ENCODE data around the gene TRIM7. TPM values are rescaled to one million over a fixed set of nuclear protein-coding genes. Genes with fewer than 3 reads are reported as not detected.

Gene TRIM7
- 6.9 and 9.0 TPM in 2 replicates for total RNA-seq (2014; rRNA removed; shearing (Covaris generic))

DNA sequence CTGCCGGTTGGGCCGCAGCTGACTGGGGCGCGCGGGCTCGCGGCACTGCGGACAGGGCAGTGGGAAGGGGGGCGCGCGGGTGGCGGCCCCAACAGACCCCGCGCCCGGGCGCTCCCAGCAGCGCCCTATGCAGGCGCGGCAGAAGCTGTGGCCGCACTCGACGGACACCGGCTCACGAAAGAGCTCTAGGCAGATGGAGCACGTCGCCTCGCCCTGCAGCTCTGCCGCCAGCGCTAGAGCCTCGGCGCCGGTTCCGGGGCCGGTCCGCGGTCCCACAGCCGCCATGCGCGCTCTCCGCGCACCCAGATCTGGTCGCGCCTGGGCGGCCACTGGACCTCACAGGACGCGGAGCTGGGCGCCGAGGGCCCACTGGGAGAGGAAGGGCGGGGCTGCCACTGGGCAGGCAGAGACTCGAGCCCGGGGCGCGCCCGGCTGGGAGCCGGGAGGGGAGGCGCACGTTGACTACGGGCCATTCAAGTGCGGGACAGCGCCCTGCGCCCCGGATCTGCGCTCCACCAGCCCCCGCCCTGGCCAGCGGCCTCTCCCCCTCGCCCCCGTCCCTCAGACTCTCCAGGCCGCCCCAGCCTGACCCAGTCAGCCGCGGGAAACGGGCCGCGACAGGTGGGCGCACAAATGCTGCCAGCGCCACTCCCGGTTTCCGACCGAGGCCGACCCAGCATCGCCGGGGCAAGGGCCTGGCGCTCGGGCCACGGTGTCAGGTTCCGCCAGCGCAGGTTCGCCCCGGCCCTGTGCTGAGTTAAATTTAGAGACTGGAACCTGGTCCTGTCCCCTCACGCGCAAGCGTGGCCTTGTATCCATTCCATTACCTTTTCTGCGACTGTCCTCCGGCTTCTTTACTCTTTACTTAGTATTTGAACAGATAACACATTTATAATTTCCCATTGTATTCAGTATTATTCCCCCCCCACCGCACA, at the start of gene TRIM7:
TRIM7 (minus strand) TSS at position 371 of the 935 bp plus-strand sequence; CDS start at position 285, 86 bp downstream.
- peak; percentile 69 to 72 for DNase-seq
- H3K9me3 ChIP-seq (replicated peaks) = no peaks in the 10 kb centered on the region
- H3K27me3 ChIP-seq = no peaks in the 10 kb centered on the region
- H3K4me1 ChIP-seq = no peaks in the 10 kb centered on the region
- no peaks in the 10 kb centered on the region for H3K36me3 ChIP-seq
- H3K27ac ChIP-seq = peak within 1 kb of the TSS; percentile 2; the same call in 1 of the 2 replicates
- H3K4me3 ChIP-seq = peak within 1 kb of the TSS; percentile 72

DNA sequence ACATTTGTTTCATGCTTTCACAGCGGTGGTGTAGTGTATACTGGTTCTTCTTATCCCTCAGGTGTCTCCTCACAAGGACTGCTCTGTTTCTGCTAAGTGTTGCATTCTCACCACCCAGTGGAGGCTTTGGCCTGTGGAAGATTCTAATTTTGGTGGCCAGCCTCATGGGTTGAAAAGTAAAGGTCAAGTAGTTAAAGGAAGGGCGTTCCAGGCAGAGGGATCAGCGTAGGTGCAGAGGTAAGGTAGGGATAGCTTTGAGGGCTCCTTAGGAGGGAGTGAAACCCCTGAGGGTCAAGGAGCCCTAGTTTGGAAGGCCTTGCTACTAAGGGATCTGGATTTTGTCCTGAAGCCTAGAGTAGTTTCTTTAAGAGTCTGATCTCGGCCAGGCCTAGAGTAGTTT, 43.3 kb upstream of the TRIM7 start:
- H3K4me3 ChIP-seq = peak overlapping the region; percentile 91
- H3K9me3 ChIP-seq (replicated peaks) = no peaks in the 10 kb centered on the region
- H3K36me3 ChIP-seq = peaks cover 21% of the 10 kb centered on the region
- no peaks in the 10 kb centered on the region for H3K4me1 ChIP-seq
- H3K27ac ChIP-seq = no peak overlapping the region
- no peaks in the 10 kb centered on the region for H3K27me3 ChIP-seq
- DNase-seq = no peak

DNA sequence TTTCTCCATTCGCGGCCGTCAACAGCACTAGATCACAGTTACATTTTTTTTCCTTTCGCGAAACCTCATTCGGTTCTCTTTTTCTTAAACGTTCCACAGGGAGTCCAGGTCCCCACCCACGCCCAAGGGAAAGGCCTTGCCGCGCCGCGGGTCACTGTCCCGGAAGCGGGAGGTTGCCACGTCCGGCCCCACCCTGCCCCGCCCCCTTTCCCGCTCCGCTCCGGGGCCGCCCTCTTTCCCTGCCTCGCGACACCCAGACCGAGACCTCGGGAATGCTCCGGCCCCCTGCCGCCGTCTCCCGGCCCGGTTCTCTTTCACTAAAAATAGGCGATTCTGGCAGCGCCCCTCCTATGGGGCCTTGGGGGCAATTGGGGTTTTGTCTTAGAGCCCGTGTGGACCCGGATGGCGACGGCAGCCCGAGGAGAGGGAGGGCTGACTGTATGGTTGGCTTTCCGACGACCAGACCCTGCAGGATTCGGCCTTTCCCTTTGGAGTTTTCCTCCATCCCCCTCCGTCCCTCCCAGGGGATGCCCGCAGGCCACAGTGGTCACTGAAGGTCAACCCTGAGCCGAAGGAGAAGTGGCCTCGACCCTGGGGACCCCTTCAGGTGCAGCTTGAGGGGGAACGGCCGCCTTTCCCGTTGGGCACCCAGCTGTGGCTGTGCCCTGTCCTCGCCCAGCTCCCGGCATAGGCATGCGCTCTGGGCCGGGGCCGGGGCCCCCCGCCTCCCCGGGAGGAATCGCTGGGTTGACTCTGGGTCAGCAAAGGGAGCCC, 41.5 kb upstream of the TRIM7 start:
- DNase-seq = peak; percentile 86 to 88
- Histone ChIP-seq H3K36me3 (peaks cover 24% of the 10 kb centered on the region), H3K27ac (peak overlapping the region; percentile 84), H3K4me1 (peaks cover 4% of the 10 kb centered on the region; the same call in 1 of the 2 replicates), H3K9me3 (replicated peaks) (no peaks in the 10 kb centered on the region), H3K27me3 (no peaks in the 10 kb centered on the region), H3K4me3 (peak overlapping the region; percentile 91)

DNA sequence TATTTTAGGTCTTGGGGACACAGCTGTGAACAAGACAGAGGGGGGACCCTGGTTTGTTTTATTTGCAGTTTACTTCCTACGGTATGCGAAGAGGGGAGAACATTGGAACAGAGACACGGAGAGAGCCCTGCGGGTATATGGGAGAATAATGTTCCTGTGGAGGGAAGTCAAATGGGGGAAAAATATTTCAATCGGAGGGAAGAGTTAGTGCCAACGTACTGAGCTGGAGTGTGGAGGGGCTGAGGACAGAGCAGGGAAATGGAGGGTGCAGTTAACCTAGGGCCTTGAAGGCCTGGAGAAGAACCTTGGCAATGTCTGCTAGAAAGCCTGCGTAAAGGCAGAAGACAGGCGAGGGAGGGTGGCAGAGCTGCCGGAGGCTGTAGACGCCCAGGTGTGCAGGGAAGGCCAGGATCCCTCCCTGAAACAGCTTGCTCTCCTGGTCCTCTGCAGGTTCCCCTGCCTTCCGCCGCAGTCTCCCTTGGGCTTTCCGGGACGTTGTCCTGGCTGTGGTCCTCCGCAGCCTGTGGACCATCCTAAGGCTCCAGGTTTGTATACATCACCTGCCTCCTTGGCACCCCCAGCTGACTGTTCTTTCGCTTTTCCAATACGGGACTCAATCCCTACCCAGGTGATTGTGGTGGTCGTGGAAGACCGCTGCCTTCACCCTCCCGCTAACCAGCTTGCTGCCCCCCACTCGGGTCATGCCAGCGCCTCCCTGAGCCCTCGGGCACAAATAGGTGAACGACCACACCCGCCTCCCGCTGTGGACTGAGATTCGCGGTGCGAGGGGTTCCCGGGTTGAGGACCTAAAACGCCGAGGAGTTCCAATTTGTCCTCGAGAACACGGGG, 40.7 kb upstream of the TRIM7 start:
- peaks cover 30% of the 10 kb centered on the region for H3K36me3 ChIP-seq
- H3K9me3 ChIP-seq (replicated peaks) = no peaks in the 10 kb centered on the region

DNA sequence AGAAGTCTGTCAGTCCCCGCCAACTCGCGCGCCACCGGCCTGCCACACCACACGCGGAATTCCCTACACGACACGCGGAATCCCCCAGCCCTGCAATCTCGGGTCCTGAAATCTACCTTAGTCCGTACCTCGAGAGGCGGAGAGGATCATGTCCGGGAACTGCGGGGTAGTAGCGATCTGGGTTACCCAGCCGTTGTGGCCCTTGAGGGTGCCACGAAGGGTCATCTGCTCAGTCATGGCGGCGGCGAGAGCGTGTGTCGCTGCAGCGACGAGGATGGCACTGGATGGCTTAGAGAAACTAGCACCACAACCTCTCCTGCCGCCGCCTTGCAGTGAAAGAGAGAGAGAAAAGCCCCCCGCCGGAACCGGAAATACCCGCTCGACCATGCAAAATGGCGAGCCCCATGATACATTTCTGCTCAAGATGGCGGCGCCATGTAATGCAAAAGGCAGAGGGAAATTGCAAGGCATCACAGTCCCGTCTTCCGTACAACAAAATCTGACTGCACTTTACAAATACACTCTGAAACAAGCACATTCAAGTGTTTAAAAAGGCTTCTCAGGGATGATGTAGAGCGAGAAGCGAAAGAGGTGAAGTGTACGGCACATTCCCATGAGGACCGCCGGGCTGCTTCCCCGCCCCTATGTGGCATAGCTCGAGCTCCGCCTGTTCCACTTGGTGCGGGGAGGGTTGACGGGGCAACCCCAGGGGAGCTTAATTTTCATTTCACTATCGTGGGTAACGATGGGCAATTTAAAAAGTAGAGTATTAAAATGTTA, 38.8 kb upstream of the TRIM7 start, which contains the start of gene RACK1:
RACK1 (minus strand) TSS at position 343 of the 780 bp plus-strand sequence; CDS start at position 237, 106 bp downstream.
- Histone ChIP-seq H3K4me1 (peaks cover 5% of the 10 kb centered on the region; the same call in 1 of the 2 replicates), H3K27ac (peak within 1 kb of the TSS; percentile 84), H3K9me3 (replicated peaks) (no peaks in the 10 kb centered on the region), H3K4me3 (peak within 1 kb of the TSS; percentile 83), H3K36me3 (peaks cover 45% of the 10 kb centered on the region), H3K27me3 (no peaks in the 10 kb centered on the region)
- peak; percentile 92 to 95 for DNase-seq

More for the DNA sequence above, 40.7 kb upstream of the TRIM7 start:
- peak overlapping the region; percentile 91 for H3K4me3 ChIP-seq
- peak overlapping the region; percentile 84 for H3K27ac ChIP-seq
- no peak for DNase-seq
- no peaks in the 10 kb centered on the region for H3K27me3 ChIP-seq
- H3K4me1 ChIP-seq = peaks cover 5% of the 10 kb centered on the region; the same call in 1 of the 2 replicates

DNA sequence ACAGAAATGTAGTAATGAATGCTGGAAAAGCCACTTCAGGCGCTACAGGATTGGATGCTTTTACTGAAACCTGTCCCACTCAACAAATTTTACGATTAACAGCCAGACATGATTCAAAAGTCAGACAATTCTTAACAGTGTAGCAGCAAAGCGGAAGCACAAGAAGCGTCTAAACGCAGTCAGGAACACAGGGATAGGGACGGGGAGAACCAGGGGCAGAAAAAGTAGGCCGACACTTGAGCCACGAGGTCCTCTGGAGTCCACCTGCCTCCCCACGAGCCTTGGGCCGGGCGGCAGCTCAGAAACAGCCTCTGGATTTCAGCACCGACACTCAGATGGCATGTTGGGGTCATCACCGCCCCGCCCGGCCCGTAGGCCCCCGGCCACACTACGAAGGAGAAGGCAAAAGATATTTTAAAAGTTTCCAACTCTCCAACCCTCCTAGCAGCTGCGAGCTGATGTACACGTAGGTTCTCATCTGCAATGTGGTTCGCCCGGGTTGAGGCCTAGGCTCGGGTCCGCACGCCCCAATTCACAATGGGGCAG, 38.1 kb upstream of the TRIM7 start:
- Histone ChIP-seq H3K36me3 (peaks cover 51% of the 10 kb centered on the region), H3K27me3 (no peaks in the 10 kb centered on the region), H3K4me3 (peak overlapping the region; percentile 83), H3K9me3 (replicated peaks) (no peaks in the 10 kb centered on the region), H3K4me1 (peaks cover 5% of the 10 kb centered on the region; the same call in 1 of the 2 replicates), H3K27ac (peak overlapping the region; percentile 84)
- no peak for DNase-seq

DNA sequence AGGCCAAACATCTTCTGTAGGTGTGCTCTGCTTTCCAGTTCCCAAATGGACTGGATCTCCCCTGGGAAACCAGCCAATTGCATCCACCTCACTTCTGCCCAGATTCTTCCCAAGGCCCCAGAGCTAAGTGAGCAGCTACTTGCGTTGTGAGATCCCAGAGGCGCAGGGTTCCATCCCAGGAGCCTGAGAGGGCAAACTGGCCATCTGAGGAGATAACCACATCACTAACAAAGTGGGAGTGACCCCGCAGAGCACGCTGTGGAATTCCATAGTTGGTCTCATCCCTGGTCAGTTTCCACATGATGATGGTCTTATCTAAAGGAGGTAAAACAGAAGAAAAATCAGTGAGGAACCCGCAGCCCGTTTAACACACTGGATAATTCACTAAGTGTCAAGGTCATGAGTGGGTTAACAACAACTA, 37.0 kb upstream of the TRIM7 start:
- no peak for DNase-seq

DNA sequence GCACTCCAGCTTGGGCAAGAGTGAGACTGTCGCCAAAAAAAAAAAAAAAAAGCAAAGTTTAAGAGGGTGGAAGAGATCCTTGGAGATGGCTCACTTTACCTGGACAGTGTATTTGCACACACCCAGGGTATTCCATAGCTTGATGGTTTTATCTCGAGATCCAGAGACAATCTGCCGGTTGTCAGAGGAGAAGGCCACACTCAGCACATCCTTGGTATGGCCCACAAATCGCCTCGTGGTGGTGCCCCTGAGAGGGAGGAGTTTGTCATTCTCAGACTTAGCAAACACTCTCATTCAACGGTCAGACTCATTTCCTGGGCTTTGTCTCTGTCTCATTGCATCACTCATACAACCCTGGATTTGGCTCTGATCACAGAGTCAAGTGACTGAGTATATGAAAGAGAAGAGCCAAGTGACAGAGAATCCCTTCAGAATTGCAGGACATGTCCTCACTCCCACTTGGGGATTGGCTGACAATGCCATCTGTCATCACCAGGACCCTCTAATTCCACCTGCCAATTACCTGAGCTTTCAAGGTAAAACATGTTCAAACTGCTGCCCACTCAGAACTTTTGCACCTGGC, 36.5 kb upstream of the TRIM7 start:
- no peak for DNase-seq
- Histone ChIP-seq H3K27ac (no peak overlapping the region), H3K4me3 (peak overlapping the region; percentile 83), H3K36me3 (peaks cover 67% of the 10 kb centered on the region), H3K27me3 (no peaks in the 10 kb centered on the region), H3K4me1 (peaks cover 5% of the 10 kb centered on the region; the same call in 1 of the 2 replicates), H3K9me3 (replicated peaks) (no peaks in the 10 kb centered on the region)

More for the DNA sequence above, 37.0 kb upstream of the TRIM7 start:
- Histone ChIP-seq H3K4me3 (peak overlapping the region; percentile 83), H3K27me3 (no peaks in the 10 kb centered on the region), H3K27ac (no peak overlapping the region; the same call in 1 of the 2 replicates), H3K36me3 (peaks cover 62% of the 10 kb centered on the region), H3K9me3 (replicated peaks) (no peaks in the 10 kb centered on the region), H3K4me1 (peaks cover 5% of the 10 kb centered on the region; the same call in 1 of the 2 replicates)

DNA sequence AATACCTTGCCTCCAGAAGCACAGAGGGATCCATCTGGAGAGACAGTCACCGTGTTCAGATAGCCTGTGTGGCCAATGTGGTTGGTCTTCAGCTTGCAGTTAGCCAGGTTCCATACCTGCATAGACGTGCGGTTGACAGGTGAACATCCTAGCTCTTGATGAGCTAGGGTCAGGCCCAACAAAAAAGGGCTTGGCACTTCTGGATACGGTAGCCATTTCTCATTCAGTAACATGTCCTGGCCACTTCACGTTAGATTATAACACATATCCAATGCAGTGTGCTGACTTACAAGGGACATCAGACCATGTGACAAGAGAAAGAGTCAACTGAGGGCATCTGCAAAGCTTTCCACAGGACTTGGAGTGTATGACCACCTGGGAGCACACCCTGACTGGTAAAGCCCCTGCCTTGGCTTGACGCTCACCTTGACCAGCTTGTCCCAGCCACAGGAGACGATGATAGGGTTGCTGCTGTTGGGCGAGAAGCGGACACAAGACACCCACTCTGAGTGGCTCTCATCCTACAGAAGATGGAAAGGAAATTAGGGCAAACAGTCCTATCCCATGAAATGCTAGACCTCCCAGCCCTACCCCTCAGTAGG, 34.2 kb upstream of the TRIM7 start:
- no peaks in the 10 kb centered on the region for H3K9me3 ChIP-seq (replicated peaks)
- H3K4me1 ChIP-seq = peaks cover 5% of the 10 kb centered on the region
- H3K27me3 ChIP-seq = no peaks in the 10 kb centered on the region
- H3K36me3 ChIP-seq = peaks cover 85% of the 10 kb centered on the region
- no peak for DNase-seq
- no peak overlapping the region for H3K27ac ChIP-seq
- H3K4me3 ChIP-seq = no peak overlapping the region

DNA sequence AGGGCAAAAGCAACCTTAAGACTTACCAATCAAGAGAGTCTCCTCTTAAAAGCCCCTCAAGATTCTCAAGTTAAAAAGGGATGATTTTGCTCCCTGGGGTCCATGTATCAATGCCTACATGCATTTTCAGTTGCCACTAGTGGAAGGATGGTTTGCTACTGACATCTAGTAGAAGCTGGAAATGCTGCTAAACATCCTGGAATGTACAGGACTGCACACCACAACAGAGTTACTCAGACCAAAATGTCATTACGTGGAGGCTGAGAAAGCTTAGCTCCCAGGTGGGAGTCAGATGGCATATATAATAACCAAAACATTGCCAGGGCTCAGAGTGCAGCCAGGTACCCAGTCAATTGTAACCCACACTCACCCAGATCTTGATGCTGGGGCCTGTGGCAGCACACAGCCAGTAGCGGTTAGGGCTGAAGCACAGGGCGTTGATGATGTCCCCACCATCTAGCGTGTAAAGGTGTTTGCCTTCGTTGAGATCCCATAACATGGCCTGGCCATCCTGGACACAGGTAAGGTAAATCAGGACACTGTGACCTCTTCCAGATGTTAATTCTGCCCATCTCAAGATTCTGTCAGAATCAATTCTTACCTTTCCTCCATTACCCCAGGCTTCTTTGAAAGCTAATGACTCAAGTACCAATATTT, 32.9 kb upstream of the TRIM7 start:
- H3K27ac ChIP-seq = no peak overlapping the region
- peaks cover 5% of the 10 kb centered on the region for H3K4me1 ChIP-seq
- DNase-seq = no peak
- H3K4me3 ChIP-seq = no peak overlapping the region
- H3K36me3 ChIP-seq = peaks cover 81% of the 10 kb centered on the region
- no peaks in the 10 kb centered on the region for H3K27me3 ChIP-seq
- H3K9me3 ChIP-seq (replicated peaks) = no peaks in the 10 kb centered on the region

DNA sequence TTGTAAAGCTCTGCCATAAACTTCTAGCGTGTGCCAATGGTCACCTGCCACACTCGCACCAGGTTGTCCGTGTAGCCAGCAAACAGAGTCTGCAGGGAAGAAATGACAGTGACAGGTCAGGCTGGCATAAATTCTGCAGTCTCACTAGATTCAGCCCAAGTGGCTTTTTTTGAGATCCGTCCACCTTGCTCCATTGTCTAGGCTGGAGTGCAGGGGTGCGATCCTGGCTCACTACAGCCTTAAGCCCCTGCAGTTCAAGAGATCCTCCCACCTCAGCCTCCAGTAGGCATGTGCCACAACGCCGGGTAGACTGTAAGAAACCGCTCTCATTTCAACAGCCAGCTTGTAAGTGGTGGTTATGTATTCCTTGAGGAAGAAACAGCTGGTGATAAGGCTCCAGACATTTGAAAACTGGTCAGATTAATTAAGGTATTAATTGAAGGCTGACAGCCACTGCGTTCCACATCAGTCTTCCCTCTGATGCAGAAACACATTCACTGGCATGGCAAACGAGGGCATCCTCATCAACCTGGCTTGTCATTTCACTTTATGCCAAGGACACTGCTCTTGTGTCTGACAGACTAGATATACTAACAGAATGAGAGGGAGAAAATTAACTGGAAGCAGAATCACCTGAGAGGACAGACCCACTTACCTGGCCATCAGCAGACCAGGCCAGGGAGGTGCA, 32.1 kb upstream of the TRIM7 start:
- Histone ChIP-seq H3K36me3 (peaks cover 74% of the 10 kb centered on the region), H3K9me3 (replicated peaks) (no peaks in the 10 kb centered on the region), H3K4me1 (peaks cover 5% of the 10 kb centered on the region), H3K27me3 (no peaks in the 10 kb centered on the region), H3K27ac (no peak overlapping the region), H3K4me3 (no peak overlapping the region)
- DNase-seq = no peak

DNA sequence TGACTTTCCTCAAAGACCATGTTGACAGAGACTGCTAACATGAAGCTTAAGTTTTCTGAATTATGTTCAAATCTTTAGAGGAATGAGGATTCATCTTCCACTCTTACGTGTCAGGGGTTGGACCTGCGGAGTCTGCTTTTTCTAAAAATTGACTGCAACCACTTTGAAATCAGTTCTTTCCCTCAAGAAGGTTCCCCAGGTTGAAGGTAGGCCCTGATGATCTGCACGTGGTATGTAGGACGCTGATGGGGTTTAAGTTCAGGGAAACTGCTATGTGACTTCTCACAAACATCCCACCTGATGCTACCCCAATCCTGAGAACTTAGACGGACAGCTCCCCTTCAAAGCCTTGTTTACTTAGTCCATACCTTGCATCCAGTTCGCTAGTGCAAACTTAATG, 31.5 kb upstream of the TRIM7 start:
- no peak overlapping the region for H3K27ac ChIP-seq
- H3K36me3 ChIP-seq = peaks cover 67% of the 10 kb centered on the region
- no peak overlapping the region for H3K4me3 ChIP-seq
- DNase-seq = no peak
- H3K27me3 ChIP-seq = no peaks in the 10 kb centered on the region
- H3K4me1 ChIP-seq = peaks cover 1% of the 10 kb centered on the region
- no peaks in the 10 kb centered on the region for H3K9me3 ChIP-seq (replicated peaks)
